Astrocyte (in vitro differentiated cells and primary cell): ENCODE measurements around the gene PAPPA2. TPM values are rescaled to one million over a fixed set of nuclear protein-coding genes. Genes with fewer than 3 reads are reported as not detected.

Experiments used
- DNase-seq: peaks from one replicate; pipeline ENCODE4 v3.0.0-alpha.2; 2010; ENCODE audit warnings: low read depth
- FAIRE-seq: peaks from 2 replicates; lab custom pipeline; 2011; peaks lifted over from hg19 to GRCh38; lab: Jason Lieb, UNC
- H2AFZ ChIP-seq: 2 replicates; pipeline ENCODE4 v1.6.0; 2012; ENCODE audit warnings: low read depth, low read length, inconsistent platforms
- H3K27ac ChIP-seq: 2 replicates; pipeline ENCODE4 v1.5.1; 2011; ENCODE audit warnings: low read depth, low read length, inconsistent platforms
- H3K27me3 ChIP-seq: 2 replicates; pipeline ENCODE4 v1.6.0; 2011; ENCODE audit warnings: low read length, inconsistent platforms; ENCODE audit not compliant: insufficient read depth
- H3K36me3 ChIP-seq: 2 replicates; pipeline ENCODE4 v1.5.1; 2011; ENCODE audit warnings: low read length, inconsistent platforms; ENCODE audit not compliant: insufficient read depth
- H3K4me1 ChIP-seq: 2 replicates; pipeline ENCODE4 v1.5.1; 2011; ENCODE audit warnings: low read length, inconsistent platforms; ENCODE audit not compliant: insufficient read depth
- H3K4me2 ChIP-seq: 2 replicates; pipeline ENCODE4 v1.6.0; 2012; ENCODE audit warnings: low read length, inconsistent platforms
- H3K4me3 ChIP-seq: 2 replicates; pipeline ENCODE4 v1.5.1; 2011; ENCODE audit warnings: low read depth, mild to moderate bottlenecking, low read length, inconsistent platforms; ENCODE audit not compliant: insufficient read depth
- H3K79me2 ChIP-seq: 2 replicates; pipeline ENCODE4 v1.6.0; 2012; ENCODE audit warnings: mild to moderate bottlenecking, low read length, inconsistent platforms; ENCODE audit not compliant: insufficient read depth
- H3K9ac ChIP-seq: 2 replicates; pipeline ENCODE4 v1.6.0; 2012; ENCODE audit warnings: mild to moderate bottlenecking, low read length, inconsistent platforms
- H3K9me3 ChIP-seq: 2 replicates; pipeline ENCODE4 v1.5.1; 2012; ENCODE audit warnings: low read depth, mild to moderate bottlenecking, low read length, inconsistent platforms; ENCODE audit not compliant: insufficient read depth
- H4K20me1 ChIP-seq: 2 replicates; pipeline ENCODE4 v1.6.0; 2012; ENCODE audit warnings: low read length, inconsistent platforms; ENCODE audit not compliant: insufficient read depth
- H3K27ac Mint-ChIP-seq: one replicate; pipeline ENCODE4 v1.8.0; 2021; ENCODE audit warnings: mild to moderate bottlenecking, mixed read lengths; ENCODE audit not compliant: unreplicated experiment
- H3K27me3 Mint-ChIP-seq: one replicate; pipeline ENCODE4 v1.8.0; 2021; ENCODE audit warnings: low read depth, mixed read lengths; ENCODE audit not compliant: unreplicated experiment
- H3K36me3 Mint-ChIP-seq: one replicate; pipeline ENCODE4 v1.8.0; 2021; ENCODE audit warnings: low read depth, mixed read lengths; ENCODE audit not compliant: unreplicated experiment
- H3K4me1 Mint-ChIP-seq: one replicate; pipeline ENCODE4 v1.8.0; 2021; ENCODE audit warnings: low read depth, mixed read lengths; ENCODE audit not compliant: unreplicated experiment
- H3K4me3 Mint-ChIP-seq: one replicate; pipeline ENCODE4 v1.8.0; 2021; ENCODE audit warnings: mild to moderate bottlenecking, moderate library complexity, mixed read lengths; ENCODE audit not compliant: unreplicated experiment
- H3K9me3 Mint-ChIP-seq: one replicate; pipeline ENCODE4 v1.8.0; 2021; ENCODE audit warnings: mild to moderate bottlenecking, mixed read lengths; ENCODE audit not compliant: unreplicated experiment
- CTCF ChIP-seq: IDR thresholded peaks from 2 replicates; pipeline ENCODE4 v1.5.1; 2011; ENCODE audit warnings: low read depth, mild to moderate bottlenecking, inconsistent platforms, low read length, moderate library complexity; ENCODE audit not compliant: insufficient read depth
- EZH2 ChIP-seq: IDR thresholded peaks from 2 replicates; pipeline ENCODE4 v1.6.1; 2012; ENCODE audit warnings: mild to moderate bottlenecking, low read length, inconsistent platforms; ENCODE audit not compliant: insufficient read depth
- total RNA-seq: library from RNA; stranded (reverse); gene quantifications from 2 replicates; pipeline ENCODE4 v1.2.1, GENCODE V29; 2021

The PAPPA2 gene
- total RNA-seq, 1 donor from 2014 or later: 19.0 TPM

- Mint-ChIP-seq H3K9me3 (no peaks in the 10 kb centered on the region), H3K4me3 (no peak overlapping the region), H3K27me3 (no peaks in the 10 kb centered on the region), H3K4me1 (peaks cover 20% of the 10 kb centered on the region), H3K36me3 (peaks cover 1% of the 10 kb centered on the region), H3K27ac (no peak overlapping the region)
- no peaks in the 10 kb centered on the region for H3K4me1 ChIP-seq
- no peaks in the 10 kb centered on the region for H3K79me2 ChIP-seq
- H2AFZ ChIP-seq: no peak overlapping the region
- H3K9ac ChIP-seq: no peak overlapping the region
- H3K36me3 ChIP-seq: no peaks in the 10 kb centered on the region
- DNase-seq (no peak), FAIRE-seq (no peak)
- H3K4me3 ChIP-seq: no peak overlapping the region
- no peaks in the 10 kb centered on the region for H4K20me1 ChIP-seq
- no peaks in the 10 kb centered on the region for H3K27me3 ChIP-seq
- no peak overlapping the region for H3K27ac ChIP-seq
- no peak overlapping the region for H3K4me2 ChIP-seq
- TF ChIP-seq CTCF (no peak), EZH2 (no peak)
- no peaks in the 10 kb centered on the region for H3K9me3 ChIP-seq
Measured at GRCh38 chr1:176803596-176803995, 340.6 kb downstream of the PAPPA2 start.

GRCh38 chr1:176809292-176809691 is 346.3 kb downstream of the PAPPA2 start:
- H3K36me3 Mint-ChIP-seq: peaks cover 1% of the 10 kb centered on the region
- Histone ChIP-seq H3K4me1 (no peaks in the 10 kb centered on the region), H3K4me3 (no peak overlapping the region), H2AFZ (no peak overlapping the region), H3K27ac (no peak overlapping the region), H3K9ac (no peak overlapping the region), H3K36me3 (no peaks in the 10 kb centered on the region), H3K27me3 (no peaks in the 10 kb centered on the region), H3K79me2 (no peaks in the 10 kb centered on the region), H3K9me3 (no peaks in the 10 kb centered on the region), H3K4me2 (no peak overlapping the region), H4K20me1 (no peaks in the 10 kb centered on the region)
- no peaks in the 10 kb centered on the region for H3K27me3 Mint-ChIP-seq
- H3K9me3 Mint-ChIP-seq: no peaks in the 10 kb centered on the region
- FAIRE-seq: no peak
- no peak overlapping the region for H3K4me3 Mint-ChIP-seq
- DNase-seq: no peak
- H3K27ac Mint-ChIP-seq: no peak overlapping the region
- peaks cover 8% of the 10 kb centered on the region for H3K4me1 Mint-ChIP-seq
- no peak for TF ChIP-seq EZH2
- TF ChIP-seq CTCF: no peak

GRCh38 chr1:176811511-176812288 is 348.7 kb downstream of the PAPPA2 start:
- H3K9me3 ChIP-seq: no peaks in the 10 kb centered on the region
- no peak overlapping the region for H3K27ac ChIP-seq
- no peaks in the 10 kb centered on the region for H3K4me1 ChIP-seq
- H3K4me2 ChIP-seq: no peak overlapping the region
- no peaks in the 10 kb centered on the region for H4K20me1 ChIP-seq
- Mint-ChIP-seq H3K4me1 (peaks cover 6% of the 10 kb centered on the region), H3K4me3 (no peak overlapping the region), H3K27me3 (no peaks in the 10 kb centered on the region), H3K27ac (no peak overlapping the region), H3K36me3 (peaks cover 1% of the 10 kb centered on the region), H3K9me3 (no peaks in the 10 kb centered on the region)
- H3K79me2 ChIP-seq: no peaks in the 10 kb centered on the region
- TF ChIP-seq CTCF (no peak), EZH2 (no peak)
- no peaks in the 10 kb centered on the region for H3K36me3 ChIP-seq
- H3K9ac ChIP-seq: no peak overlapping the region
- DNase-seq (no peak), FAIRE-seq (no peak)
- no peaks in the 10 kb centered on the region for H3K27me3 ChIP-seq
- H2AFZ ChIP-seq: no peak overlapping the region
- no peak overlapping the region for H3K4me3 ChIP-seq
